ENCODE measurements around the gene SLC43A3. TPM values are rescaled to one million over a fixed set of nuclear protein-coding genes. Genes with fewer than 3 reads are reported as not detected.

The SLC43A3 gene
- total and polyA plus RNA-seq, 9 of the 15 experiments (the other 6 are each of a cell fraction or from before 2014, with no cell fraction given), result 63.7 to 281 (median 139) TPM

DNA sequence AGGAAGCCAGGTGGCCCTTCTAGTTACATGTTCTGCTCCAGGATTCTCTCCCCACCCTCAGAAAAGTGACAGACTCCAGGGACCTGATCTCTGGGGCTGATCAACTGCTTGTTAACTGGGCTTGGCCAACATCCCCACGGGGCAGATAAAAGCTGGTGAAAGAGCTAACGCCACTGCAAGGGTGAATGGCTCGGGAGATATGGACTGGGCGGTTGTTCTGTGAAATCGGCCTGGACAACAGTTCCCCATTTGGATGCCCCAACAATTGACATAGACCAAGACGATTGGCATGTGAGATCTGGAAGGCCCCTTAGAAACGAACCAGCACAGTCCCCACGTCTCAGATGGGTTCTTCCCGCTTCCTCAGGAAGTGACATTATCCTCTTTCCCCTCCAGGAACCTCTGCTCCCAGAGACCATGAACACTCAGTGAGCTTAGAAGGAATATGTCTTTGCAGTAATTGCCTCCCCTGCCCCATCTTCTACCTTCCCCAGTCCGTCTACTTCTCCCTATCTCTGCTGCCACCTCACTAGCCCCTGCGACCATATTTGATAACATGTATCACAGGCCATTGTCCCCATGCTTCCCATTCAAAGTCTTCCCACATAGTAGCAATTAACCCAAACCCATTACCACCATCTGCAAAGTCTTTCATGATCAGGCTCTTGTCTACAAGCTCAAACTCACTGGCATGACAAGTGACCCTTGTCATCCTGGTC lies 30.9 kb downstream of the SLC43A3 start (continued):
- TF ChIP-seq, protein P1, sequence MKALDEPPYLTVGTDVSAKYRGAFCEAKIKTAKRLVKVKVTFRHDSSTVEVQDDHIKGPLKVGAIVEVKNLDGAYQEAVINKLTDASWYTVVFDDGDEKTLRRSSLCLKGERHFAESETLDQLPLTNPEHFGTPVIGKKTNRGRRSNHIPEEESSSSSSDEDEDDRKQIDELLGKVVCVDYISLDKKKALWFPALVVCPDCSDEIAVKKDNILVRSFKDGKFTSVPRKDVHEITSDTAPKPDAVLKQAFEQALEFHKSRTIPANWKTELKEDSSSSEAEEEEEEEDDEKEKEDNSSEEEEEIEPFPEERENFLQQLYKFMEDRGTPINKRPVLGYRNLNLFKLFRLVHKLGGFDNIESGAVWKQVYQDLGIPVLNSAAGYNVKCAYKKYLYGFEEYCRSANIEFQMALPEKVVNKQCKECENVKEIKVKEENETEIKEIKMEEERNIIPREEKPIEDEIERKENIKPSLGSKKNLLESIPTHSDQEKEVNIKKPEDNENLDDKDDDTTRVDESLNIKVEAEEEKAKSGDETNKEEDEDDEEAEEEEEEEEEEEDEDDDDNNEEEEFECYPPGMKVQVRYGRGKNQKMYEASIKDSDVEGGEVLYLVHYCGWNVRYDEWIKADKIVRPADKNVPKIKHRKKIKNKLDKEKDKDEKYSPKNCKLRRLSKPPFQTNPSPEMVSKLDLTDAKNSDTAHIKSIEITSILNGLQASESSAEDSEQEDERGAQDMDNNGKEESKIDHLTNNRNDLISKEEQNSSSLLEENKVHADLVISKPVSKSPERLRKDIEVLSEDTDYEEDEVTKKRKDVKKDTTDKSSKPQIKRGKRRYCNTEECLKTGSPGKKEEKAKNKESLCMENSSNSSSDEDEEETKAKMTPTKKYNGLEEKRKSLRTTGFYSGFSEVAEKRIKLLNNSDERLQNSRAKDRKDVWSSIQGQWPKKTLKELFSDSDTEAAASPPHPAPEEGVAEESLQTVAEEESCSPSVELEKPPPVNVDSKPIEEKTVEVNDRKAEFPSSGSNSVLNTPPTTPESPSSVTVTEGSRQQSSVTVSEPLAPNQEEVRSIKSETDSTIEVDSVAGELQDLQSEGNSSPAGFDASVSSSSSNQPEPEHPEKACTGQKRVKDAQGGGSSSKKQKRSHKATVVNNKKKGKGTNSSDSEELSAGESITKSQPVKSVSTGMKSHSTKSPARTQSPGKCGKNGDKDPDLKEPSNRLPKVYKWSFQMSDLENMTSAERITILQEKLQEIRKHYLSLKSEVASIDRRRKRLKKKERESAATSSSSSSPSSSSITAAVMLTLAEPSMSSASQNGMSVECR (CRISPR knock-in tag; IDR thresholded peaks at IDR 0.05), result no peak
- TF ChIP-seq GABPA (tag; conservative IDR thresholded peaks at IDR 0.05; ENCODE audit: low read depth) (peak; percentile 44; the same call in 1 of the 2 replicates), TAF1 (IDR thresholded peaks at IDR 0.05; ENCODE audit: control insufficient read depth, extremely low read depth, insufficient read depth, low read length, severe bottlenecking) (no peak), GATAD2B (IDR thresholded peaks at IDR 0.05; ENCODE audit: borderline replicate concordance) (no peak), CXXC5 (CRISPR knock-in tag; IDR thresholded peaks at IDR 0.05) (peak; percentile 74), CCNT2 (IDR thresholded peaks at IDR 0.05; ENCODE audit: borderline replicate concordance, extremely low read depth, insufficient read length, low read depth, low read length) (peak; percentile 65)
- TF ChIP-seq, protein P2, sequence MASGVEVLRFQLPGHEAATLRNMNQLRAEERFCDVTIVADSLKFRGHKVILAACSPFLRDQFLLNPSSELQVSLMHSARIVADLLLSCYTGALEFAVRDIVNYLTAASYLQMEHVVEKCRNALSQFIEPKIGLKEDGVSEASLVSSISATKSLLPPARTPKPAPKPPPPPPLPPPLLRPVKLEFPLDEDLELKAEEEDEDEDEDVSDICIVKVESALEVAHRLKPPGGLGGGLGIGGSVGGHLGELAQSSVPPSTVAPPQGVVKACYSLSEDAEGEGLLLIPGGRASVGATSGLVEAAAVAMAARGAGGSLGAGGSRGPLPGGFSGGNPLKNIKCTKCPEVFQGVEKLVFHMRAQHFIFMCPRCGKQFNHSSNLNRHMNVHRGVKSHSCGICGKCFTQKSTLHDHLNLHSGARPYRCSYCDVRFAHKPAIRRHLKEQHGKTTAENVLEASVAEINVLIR (CRISPR knock-in tag; IDR thresholded peaks at IDR 0.05), result 0 out of 2 replicates have a peak, but pooled peaks have one; percentile 14
- TF ChIP-seq, protein P3, sequence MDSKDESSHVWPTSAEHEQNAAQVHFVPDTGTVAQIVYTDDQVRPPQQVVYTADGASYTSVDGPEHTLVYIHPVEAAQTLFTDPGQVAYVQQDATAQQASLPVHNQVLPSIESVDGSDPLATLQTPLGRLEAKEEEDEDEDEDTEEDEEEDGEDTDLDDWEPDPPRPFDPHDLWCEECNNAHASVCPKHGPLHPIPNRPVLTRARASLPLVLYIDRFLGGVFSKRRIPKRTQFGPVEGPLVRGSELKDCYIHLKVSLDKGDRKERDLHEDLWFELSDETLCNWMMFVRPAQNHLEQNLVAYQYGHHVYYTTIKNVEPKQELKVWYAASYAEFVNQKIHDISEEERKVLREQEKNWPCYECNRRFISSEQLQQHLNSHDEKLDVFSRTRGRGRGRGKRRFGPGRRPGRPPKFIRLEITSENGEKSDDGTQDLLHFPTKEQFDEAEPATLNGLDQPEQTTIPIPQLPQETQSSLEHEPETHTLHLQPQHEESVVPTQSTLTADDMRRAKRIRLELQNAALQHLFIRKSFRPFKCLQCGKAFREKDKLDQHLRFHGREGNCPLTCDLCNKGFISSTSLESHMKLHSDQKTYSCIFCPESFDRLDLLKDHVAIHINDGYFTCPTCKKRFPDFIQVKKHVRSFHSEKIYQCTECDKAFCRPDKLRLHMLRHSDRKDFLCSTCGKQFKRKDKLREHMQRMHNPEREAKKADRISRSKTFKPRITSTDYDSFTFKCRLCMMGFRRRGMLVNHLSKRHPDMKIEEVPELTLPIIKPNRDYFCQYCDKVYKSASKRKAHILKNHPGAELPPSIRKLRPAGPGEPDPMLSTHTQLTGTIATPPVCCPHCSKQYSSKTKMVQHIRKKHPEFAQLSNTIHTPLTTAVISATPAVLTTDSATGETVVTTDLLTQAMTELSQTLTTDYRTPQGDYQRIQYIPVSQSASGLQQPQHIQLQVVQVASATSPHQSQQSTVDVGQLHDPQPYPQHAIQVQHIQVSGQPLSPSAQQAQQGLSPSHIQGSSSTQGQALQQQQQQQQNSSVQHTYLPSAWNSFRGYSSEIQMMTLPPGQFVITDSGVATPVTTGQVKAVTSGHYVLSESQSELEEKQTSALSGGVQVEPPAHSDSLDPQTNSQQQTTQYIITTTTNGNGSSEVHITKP (IDR thresholded peaks at IDR 0.05; ENCODE audit: partially characterized antibody), result peak; percentile 91

All from K562 (cell line).